Colon (tissue), 2 donors: ENCODE data around the gene ATP2B1.
A peak's percentile ranks its signal among the peaks of the same experiment; 100 is the strongest.

ENCODE experiments used
- FAIRE-seq: peaks from 2 replicates; lab custom pipeline; 2012; peaks lifted over from hg19 to GRCh38; lab: Jason Lieb, UNC
- donor health status: control.
- donor health status: control.

ATP2B1 gene

GRCh38 chr12:89657066-89657465 lies 51.6 kb downstream of the ATP2B1 start:
- no peak for FAIRE-seq

GRCh38 chr12:89655841-89656240 lies 52.8 kb downstream of the ATP2B1 start:
- no peak for FAIRE-seq

- no peak for FAIRE-seq
These were observed 57.4 kb downstream of the ATP2B1 start for GRCh38 chr12:89651192-89651591.

GRCh38 chr12:89650239-89650638 lies 58.4 kb downstream of the ATP2B1 start:
- FAIRE-seq = no peak

- no peak for FAIRE-seq
These were observed 58.8 kb downstream of the ATP2B1 start for GRCh38 chr12:89649820-89650219.

- no peak for FAIRE-seq
These were observed 59.5 kb downstream of the ATP2B1 start for GRCh38 chr12:89649139-89649538.

- FAIRE-seq = no peak
These were observed 60.3 kb downstream of the ATP2B1 start for GRCh38 chr12:89648211-89648930.

GRCh38 chr12:89645434-89645833 lies 63.2 kb downstream of the ATP2B1 start:
- no peak for FAIRE-seq

GRCh38 chr12:89642959-89643358 lies 65.7 kb downstream of the ATP2B1 start:
- peak; percentile 18 for FAIRE-seq

GRCh38 chr12:89636776-89637160 lies 71.9 kb downstream of the ATP2B1 start:
- no peak for FAIRE-seq

- no peak for FAIRE-seq
These were observed 72.4 kb downstream of the ATP2B1 start for GRCh38 chr12:89636052-89636775.

GRCh38 chr12:89634508-89634907 lies 74.1 kb downstream of the ATP2B1 start:
- FAIRE-seq = no peak

GRCh38 chr12:89632778-89633177 lies 75.9 kb downstream of the ATP2B1 start:
- peak; percentile 87 for FAIRE-seq

- no peak for FAIRE-seq
These were observed 86.5 kb downstream of the ATP2B1 start for GRCh38 chr12:89622115-89622514.

GRCh38 chr12:89621521-89621920 lies 87.1 kb downstream of the ATP2B1 start:
- FAIRE-seq = no peak

- no peak for FAIRE-seq
These were observed 88.9 kb downstream of the ATP2B1 start for GRCh38 chr12:89619764-89620163.

- FAIRE-seq = no peak
These were observed 90.3 kb downstream of the ATP2B1 start for GRCh38 chr12:89618113-89618862.

- FAIRE-seq = no peak
These were observed 98.3 kb downstream of the ATP2B1 start for GRCh38 chr12:89610366-89610765.

- FAIRE-seq = no peak
These were observed 105.0 kb downstream of the ATP2B1 start for GRCh38 chr12:89603678-89604077.

- no peak for FAIRE-seq
These were observed 110.9 kb downstream of the ATP2B1 start for GRCh38 chr12:89597770-89598169.

GRCh38 chr12:89597210-89597609 lies 111.4 kb downstream of the ATP2B1 start:
- no peak for FAIRE-seq

- no peak for FAIRE-seq
These were observed 114.8 kb downstream of the ATP2B1 start for GRCh38 chr12:89593873-89594272.

- FAIRE-seq = no peak
These were observed 115.4 kb downstream of the ATP2B1 start for GRCh38 chr12:89593233-89593632.
